Endothelial cell of umbilical vein (primary cell): ENCODE data around the gene CORO7. TPM values are rescaled to one million over a fixed set of nuclear protein-coding genes. Genes with fewer than 3 reads are reported as not detected.

Source experiments
- BruUV-seq: library from RNA; stranded (reverse); fragments of 400-500 nt; replicated peaks from 2 replicates; lab custom pipeline; 2021; lab: Mats Ljungman, UMichigan
- CTCF ChIA-PET: fragments of 300-600, 350-600 bp; sonication (Branson Sonifier 250); formaldehyde crosslinking; loops from one replicate; lab custom pipeline; 2021; ENCODE audit warnings: antibody characterized with exemption, inconsistent platforms; lab: Charles Lee
- POLR2A ChIA-PET: fragments of 300-600, 350-600 bp; sonication (Branson Sonifier 250); formaldehyde crosslinking; loops from one replicate; lab custom pipeline; 2021; ENCODE audit warnings: antibody characterized with exemption, inconsistent platforms; lab: Charles Lee
- DNase-seq: peaks from one replicate; pipeline ENCODE4 v3.0.0-alpha.2; 2011; ENCODE audit warnings: low read depth, low spot score
- FAIRE-seq: peaks from 2 replicates; lab custom pipeline; 2011; peaks lifted over from hg19 to GRCh38; lab: Jason Lieb, UNC
- H2AFZ ChIP-seq: 2 replicates; pipeline ENCODE4 v1.6.0; 2012; ENCODE audit warnings: low read depth, low read length, control low read depth, inconsistent platforms
- H3K27ac ChIP-seq: 2 replicates; pipeline ENCODE4 v1.5.1; 2011; ENCODE audit warnings: low read depth, mild to moderate bottlenecking, control low read depth, low read length, moderate library complexity; ENCODE audit not compliant: insufficient read depth
- H3K27me3 ChIP-seq, 2 experiments: 2 replicates each; pipeline versions ENCODE4 v1.6.0 to v1.6.1; 2011; ENCODE audit warnings: low read length in 2 of 2, mixed read lengths in 1 of 2; ENCODE audit not compliant: control insufficient read depth in 2 of 2, insufficient read depth in 2 of 2
- H3K36me3 ChIP-seq, 2 experiments: 2 replicates in 1 of 2; 3 replicates in 1 of 2; pipeline ENCODE4 v1.5.1; 2011; ENCODE audit warnings: low read length in 2 of 2, mild to moderate bottlenecking in 1 of 2, moderate library complexity in 1 of 2; ENCODE audit not compliant: control insufficient read depth in 2 of 2, insufficient read depth in 2 of 2; ENCODE audit errors: extremely low read depth in 1 of 2
- H3K4me1 ChIP-seq: 3 replicates; pipeline ENCODE4 v1.5.1; 2011; ENCODE audit warnings: mild to moderate bottlenecking, low read length; ENCODE audit not compliant: control insufficient read depth, insufficient read depth; ENCODE audit errors: extremely low read depth
- H3K4me2 ChIP-seq: 2 replicates; pipeline ENCODE4 v1.6.1; 2011; ENCODE audit warnings: low read length, control low read depth, mixed read lengths; ENCODE audit not compliant: insufficient read depth
- H3K4me3 ChIP-seq, 3 experiments: fragments of 200-600 bp in 1 of 3; sonication (generic), shearing (Covaris generic) in 1 of 3; replicated peaks in 1 of 3; 2 replicates each; pipeline ENCODE4 v1.5.1; 2011 to 2016; ENCODE audit warnings: control low read depth in 3 of 3, low read length in 3 of 3, mild to moderate bottlenecking in 2 of 3, inconsistent platforms in 1 of 3, low read depth in 1 of 3, moderate library complexity in 1 of 3; ENCODE audit not compliant: insufficient read depth in 1 of 3
- H3K79me2 ChIP-seq: 2 replicates; pipeline ENCODE4 v1.6.0; 2012; ENCODE audit warnings: low read length, inconsistent platforms; ENCODE audit not compliant: control insufficient read depth, insufficient read depth
- H3K9ac ChIP-seq: replicated peaks from 2 replicates; pipeline ENCODE3; 2011; ENCODE audit warnings: low read length, control low read depth; ENCODE audit not compliant: insufficient read depth; ENCODE audit errors: extremely low read depth
- H3K9me1 ChIP-seq: replicated peaks from 3 replicates; pipeline ENCODE4 v1.6.0; 2011; ENCODE audit warnings: mild to moderate bottlenecking, low read length; ENCODE audit not compliant: control insufficient read depth, insufficient read depth; ENCODE audit errors: extremely low read depth
- H3K9me3 ChIP-seq: replicated peaks from 2 replicates; pipeline ENCODE4 v1.5.1; 2012; ENCODE audit warnings: low read length, inconsistent platforms; ENCODE audit not compliant: control insufficient read depth, insufficient read depth
- H4K20me1 ChIP-seq: replicated peaks from 2 replicates; pipeline ENCODE3; 2011; ENCODE audit warnings: mild to moderate bottlenecking, low read length; ENCODE audit not compliant: control insufficient read depth, insufficient read depth; ENCODE audit errors: extremely low read depth
- CTCF ChIP-seq, 2 donors: IDR thresholded peaks; 1 replicate in 1 of 2; 2 replicates in 1 of 2; pipeline ENCODE4 v1.5.1; 2011; ENCODE audit warnings: low read length in 2 of 2, mild to moderate bottlenecking in 2 of 2, moderate library complexity in 2 of 2, control low read depth in 1 of 2, inconsistent platforms in 1 of 2, low read depth in 1 of 2; ENCODE audit not compliant: insufficient read depth in 1 of 2; ENCODE audit errors: extremely low read depth in 1 of 2
- EZH2 ChIP-seq: IDR thresholded peaks from 2 replicates; pipeline ENCODE4 v1.6.1; 2012; ENCODE audit warnings: borderline replicate concordance, low read depth, mild to moderate bottlenecking, moderate library complexity, low read length, inconsistent platforms; ENCODE audit not compliant: severe bottlenecking
- FOS ChIP-seq: IDR thresholded peaks from 2 replicates; pipeline ENCODE4 v1.6.1; 2011; ENCODE audit warnings: mild to moderate bottlenecking, low read length, moderate library complexity, borderline replicate concordance; ENCODE audit not compliant: insufficient read depth
- GATA2 ChIP-seq: IDR thresholded peaks from 2 replicates; pipeline ENCODE4 v1.7.0; 2011; ENCODE audit warnings: low read depth, mild to moderate bottlenecking, moderate library complexity, mixed read lengths, low read length; ENCODE audit not compliant: insufficient read length, insufficient read depth
- JUN ChIP-seq: IDR thresholded peaks from 2 replicates; pipeline ENCODE4 v1.6.1; 2011; ENCODE audit warnings: borderline replicate concordance, low read depth; ENCODE audit not compliant: insufficient read length, insufficient read depth
- MYC ChIP-seq: IDR thresholded peaks from one replicate; pipeline ENCODE4 v1.6.1; 2011; ENCODE audit warnings: mild to moderate bottlenecking, low read depth, low read length
- POLR2A ChIP-seq: IDR thresholded peaks from 2 replicates; pipeline ENCODE4 v1.6.1; 2012; ENCODE audit warnings: low read depth, mild to moderate bottlenecking, control low read depth, low read length
- POLR2AphosphoS5 ChIP-seq: IDR thresholded peaks from 2 replicates; pipeline ENCODE4 v1.6.1; 2012; ENCODE audit warnings: low read depth, mild to moderate bottlenecking, control low read depth, low read length, moderate library complexity; ENCODE audit not compliant: insufficient read depth
- dilution Hi-C: fragments of 300-500 bp; cut with MboI; formaldehyde crosslinking; loops from one replicate; pipeline ENCODE4 v1.15.0; 2019; ENCODE audit warnings: low sequenced_read_pairs; ENCODE audit not compliant: extremely low pct_ligation_motif_present
- intact Hi-C: fragments of 100-400 bp; cut with micrococcal nuclease; formaldehyde crosslinking; loops from one replicate; pipeline ENCODE4 v1.10.0; 2022
- polyA plus RNA-seq, 4 experiments: library from polyadenylated mRNA; depleted of rRNA in 3 of 4; stranded (reverse) in 3 of 4; unstranded in 1 of 4; fragments of >200 nt; gene quantifications; 2 replicates each; pipeline versions ENCODE4 v1.2.1 to v1.2.3, GENCODE V29; 2011 to 2012; ENCODE audit warnings: missing spikeins in 1 of 4
- total RNA-seq: library from RNA; stranded (reverse); gene quantifications from 2 replicates; pipeline ENCODE4 v1.2.3, GENCODE V29; 2021
- TF ChIP-seq, protein P1 (sequence below): IDR thresholded peaks from 2 replicates; pipeline ENCODE4 v1.6.1; 2011; ENCODE audit not compliant: insufficient read depth, insufficient read length

The CORO7 gene
- total and polyA plus RNA-seq, 2 donors (not counting 3 experiments of a cell fraction or from before 2014, with no cell fraction given): 42.5 to 72.3 TPM

- CTCF ChIA-PET: interaction anchor here (0.9 to 1.6 kb wide), 2 partner anchors 25 to 80 kb away, joined by 3 read pairs; no protein-coding TSS in a partner anchor
- Histone ChIP-seq H2AFZ (no peak overlapping the region), H3K79me2 (peaks cover 20% of the 10 kb centered on the region), H3K9ac (no peak overlapping the region), H3K4me2 (peak overlapping the region; percentile 17), H3K4me1 (peaks cover 23% of the 10 kb centered on the region), H3K27me3 (no peaks in the 10 kb centered on the region), H3K27ac (peak overlapping the region; percentile 54), H4K20me1 (no peaks in the 10 kb centered on the region), H3K9me1 (no peaks in the 10 kb centered on the region), H3K4me3 (no peak overlapping the region), H3K9me3 (no peaks in the 10 kb centered on the region), H3K36me3 (peaks cover 6 to 24% of the 10 kb centered on the region in 2 experiments)
- peak; percentile 36 for DNase-seq
- dilution Hi-C loops: no loop called here
- POLR2A ChIA-PET: no interaction called here
- intact Hi-C loops: loop anchor here (1.0 kb wide), 1 partner anchor 8 kb away; the partner anchor contains the start of gene CORO7
- FAIRE-seq: no peak
- TF ChIP-seq JUN: no peak
- TF ChIP-seq POLR2AphosphoS5: no peak
- TF ChIP-seq MYC: no peak
- no peak for TF ChIP-seq GATA2
- peak; percentile 20 for TF ChIP-seq POLR2A
- BruUV-seq: no TSS peak
Observed at GRCh38 chr16:4408323-4408690, 8.1 kb downstream of the CORO7 start.

- TF ChIP-seq POLR2AphosphoS5 (no peak), GATA2 (no peak), JUN (no peak), POLR2A (no peak), EZH2 (no peak), FOS (no peak), MYC (no peak), CTCF (IDR thresholded peaks at IDR 0.05; ENCODE audit: extremely low read depth in 1 of 2, insufficient read depth in 1 of 2, low read depth in 1 of 2, low read length in 2 of 2) (no peak)
- TF ChIP-seq, protein P1, sequence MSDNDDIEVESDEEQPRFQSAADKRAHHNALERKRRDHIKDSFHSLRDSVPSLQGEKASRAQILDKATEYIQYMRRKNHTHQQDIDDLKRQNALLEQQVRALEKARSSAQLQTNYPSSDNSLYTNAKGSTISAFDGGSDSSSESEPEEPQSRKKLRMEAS: no peak
- CTCF ChIA-PET: no interaction called here
- peak overlapping the region; percentile 54 for H3K27ac ChIP-seq
- DNase-seq (no peak), FAIRE-seq (peak; percentile 79)
- no TSS peak for BruUV-seq
- POLR2A ChIA-PET: no interaction called here
- H2AFZ ChIP-seq: no peak overlapping the region
- no peaks in the 10 kb centered on the region for H3K27me3 ChIP-seq
- no peaks in the 10 kb centered on the region for H4K20me1 ChIP-seq
- dilution Hi-C loops: no loop called here
- H3K36me3 ChIP-seq: peaks cover 6 to 24% of the 10 kb centered on the region in 2 experiments
- peak overlapping the region; percentile 17 for H3K4me2 ChIP-seq
- H3K4me3 ChIP-seq: no peak overlapping the region
- H3K9me1 ChIP-seq: no peaks in the 10 kb centered on the region
- intact Hi-C loops: loop anchor here (1.0 kb wide), 1 partner anchor 9 kb away; the partner anchor contains the start of gene CORO7
- H3K9me3 ChIP-seq: no peaks in the 10 kb centered on the region
- peaks cover 15% of the 10 kb centered on the region for H3K79me2 ChIP-seq
- no peak overlapping the region for H3K9ac ChIP-seq
- H3K4me1 ChIP-seq: peaks cover 23% of the 10 kb centered on the region
Observed at GRCh38 chr16:4407543-4408322, 8.7 kb downstream of the CORO7 start.
